PFSK-1 (cell line): ENCODE data around the gene TAF4B.

ENCODE experiments used
- POLR2AphosphoS5 ChIP-seq: IDR thresholded peaks from 2 replicates; pipeline ENCODE4 v1.6.1; 2012; ENCODE audit warnings: low read depth, mild to moderate bottlenecking, control low read depth, low read length, moderate library complexity
- TF ChIP-seq, protein P1 (sequence below), 2 experiments: IDR thresholded peaks; 2 replicates each; pipeline versions ENCODE4 v1.6.1 to v1.8.0; 2011 to 2012; ENCODE audit warnings: low read depth in 2 of 2, low read length in 2 of 2, control low read depth in 1 of 2, inconsistent platforms in 1 of 2, mild to moderate bottlenecking in 1 of 2, moderate library complexity in 1 of 2; ENCODE audit not compliant: insufficient read depth in 1 of 2

DNA sequence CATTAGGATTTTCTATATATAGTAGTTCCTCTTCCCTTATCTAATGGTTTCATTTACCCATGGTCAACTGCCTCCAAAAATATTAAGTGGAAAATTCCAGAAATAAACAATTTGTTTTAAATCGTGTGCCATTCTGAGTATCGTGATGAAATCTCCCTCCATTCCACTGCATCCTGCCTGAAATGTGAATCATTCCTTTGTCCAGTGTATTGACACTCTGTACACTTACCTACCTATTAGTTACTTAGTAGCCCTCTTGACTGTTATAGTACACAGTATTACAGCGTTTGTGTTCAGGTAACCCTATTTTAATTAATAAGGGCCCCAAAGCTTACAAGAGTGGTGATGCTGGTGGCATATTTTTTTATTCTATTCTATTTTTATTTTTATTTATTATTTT is 26.2 kb downstream of the TAF4B start:
- TF ChIP-seq, protein P1, sequence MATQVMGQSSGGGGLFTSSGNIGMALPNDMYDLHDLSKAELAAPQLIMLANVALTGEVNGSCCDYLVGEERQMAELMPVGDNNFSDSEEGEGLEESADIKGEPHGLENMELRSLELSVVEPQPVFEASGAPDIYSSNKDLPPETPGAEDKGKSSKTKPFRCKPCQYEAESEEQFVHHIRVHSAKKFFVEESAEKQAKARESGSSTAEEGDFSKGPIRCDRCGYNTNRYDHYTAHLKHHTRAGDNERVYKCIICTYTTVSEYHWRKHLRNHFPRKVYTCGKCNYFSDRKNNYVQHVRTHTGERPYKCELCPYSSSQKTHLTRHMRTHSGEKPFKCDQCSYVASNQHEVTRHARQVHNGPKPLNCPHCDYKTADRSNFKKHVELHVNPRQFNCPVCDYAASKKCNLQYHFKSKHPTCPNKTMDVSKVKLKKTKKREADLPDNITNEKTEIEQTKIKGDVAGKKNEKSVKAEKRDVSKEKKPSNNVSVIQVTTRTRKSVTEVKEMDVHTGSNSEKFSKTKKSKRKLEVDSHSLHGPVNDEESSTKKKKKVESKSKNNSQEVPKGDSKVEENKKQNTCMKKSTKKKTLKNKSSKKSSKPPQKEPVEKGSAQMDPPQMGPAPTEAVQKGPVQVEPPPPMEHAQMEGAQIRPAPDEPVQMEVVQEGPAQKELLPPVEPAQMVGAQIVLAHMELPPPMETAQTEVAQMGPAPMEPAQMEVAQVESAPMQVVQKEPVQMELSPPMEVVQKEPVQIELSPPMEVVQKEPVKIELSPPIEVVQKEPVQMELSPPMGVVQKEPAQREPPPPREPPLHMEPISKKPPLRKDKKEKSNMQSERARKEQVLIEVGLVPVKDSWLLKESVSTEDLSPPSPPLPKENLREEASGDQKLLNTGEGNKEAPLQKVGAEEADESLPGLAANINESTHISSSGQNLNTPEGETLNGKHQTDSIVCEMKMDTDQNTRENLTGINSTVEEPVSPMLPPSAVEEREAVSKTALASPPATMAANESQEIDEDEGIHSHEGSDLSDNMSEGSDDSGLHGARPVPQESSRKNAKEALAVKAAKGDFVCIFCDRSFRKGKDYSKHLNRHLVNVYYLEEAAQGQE (IDR thresholded peaks at IDR 0.05; ENCODE audit: insufficient read depth in 1 of 2, low read depth in 2 of 2, low read length in 2 of 2): no peak
- TF ChIP-seq POLR2AphosphoS5: no peak
